Natural killer cell treated with Interleukin-12 subunit alpha and Interleukin-12 subunit beta and Interleukin-15 and Interleukin-18, amount 100 ng/mL, for 72 hours (primary cell): ENCODE data around the gene KERA. TPM values are rescaled to one million over a fixed set of nuclear protein-coding genes. Genes with fewer than 3 reads are reported as not detected.

Experiments
- ATAC-seq, 2 donors: fragments of 150-1000 bp; cut with Tn5 transposase in 1 of 2; sonication (Bioruptor Pico), chemical (Tn5 transposase) in 1 of 2; 2 replicates each; pipeline ENCODE4 v1.10.0; 2021
- DNase-seq: peaks from one replicate; pipeline ENCODE4 v3.0.0; 2022; ENCODE audit warnings: low spot score
- H3K27ac Mint-ChIP-seq, 2 donors: 1 replicate in 1 of 2; 2 replicates in 1 of 2; pipeline ENCODE4 v1.8.0; 2022; ENCODE audit warnings: mixed read lengths in 2 of 2, mild to moderate bottlenecking in 1 of 2, moderate library complexity in 1 of 2
- H3K27me3 Mint-ChIP-seq, 2 donors: 1 replicate in 1 of 2; 2 replicates in 1 of 2; pipeline ENCODE4 v1.8.0; 2022; ENCODE audit warnings: mixed read lengths in 2 of 2
- H3K36me3 Mint-ChIP-seq: one replicate; pipeline ENCODE4 v1.8.0; 2022; ENCODE audit warnings: mixed read lengths
- H3K4me1 Mint-ChIP-seq, 2 donors: 1 replicate in 1 of 2; 2 replicates in 1 of 2; pipeline ENCODE4 v1.8.0; 2022; ENCODE audit warnings: low read depth in 2 of 2, mixed read lengths in 2 of 2, mild to moderate bottlenecking in 1 of 2
- H3K4me3 Mint-ChIP-seq: one replicate; pipeline ENCODE4 v1.8.0; 2022; ENCODE audit warnings: mixed read lengths
- H3K9me3 Mint-ChIP-seq: 2 replicates; pipeline ENCODE4 v1.8.0; 2022; ENCODE audit warnings: mixed read lengths
- total RNA-seq, 2 donors: library from RNA; stranded (reverse); gene quantifications; one replicate each; pipeline ENCODE4 v1.2.3, GENCODE V29; 2022

KERA gene
- total RNA-seq, 2 donors from 2014 or later, result not detected

DNA sequence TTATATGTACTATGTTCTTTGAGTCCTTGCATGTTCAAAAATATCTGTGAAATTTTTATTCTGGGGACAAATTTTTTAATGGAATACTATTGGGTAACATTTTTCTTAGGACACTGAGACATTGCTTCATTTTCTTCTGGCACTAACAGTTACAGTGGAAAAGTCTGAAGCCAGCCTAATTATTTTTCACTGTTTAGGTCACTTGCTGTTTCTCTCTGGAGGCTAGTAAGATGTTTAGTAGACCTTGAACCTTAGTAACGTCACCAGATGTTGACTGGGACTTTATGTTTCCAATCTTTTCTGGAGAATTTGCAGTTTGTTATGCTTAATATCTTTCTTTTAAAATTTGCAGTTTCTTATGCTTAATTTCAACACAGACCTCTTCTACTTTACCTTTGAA lies 40.8 kb downstream of the KERA start:
- H3K27me3 Mint-ChIP-seq, result no peaks in the 10 kb centered on the region

DNA sequence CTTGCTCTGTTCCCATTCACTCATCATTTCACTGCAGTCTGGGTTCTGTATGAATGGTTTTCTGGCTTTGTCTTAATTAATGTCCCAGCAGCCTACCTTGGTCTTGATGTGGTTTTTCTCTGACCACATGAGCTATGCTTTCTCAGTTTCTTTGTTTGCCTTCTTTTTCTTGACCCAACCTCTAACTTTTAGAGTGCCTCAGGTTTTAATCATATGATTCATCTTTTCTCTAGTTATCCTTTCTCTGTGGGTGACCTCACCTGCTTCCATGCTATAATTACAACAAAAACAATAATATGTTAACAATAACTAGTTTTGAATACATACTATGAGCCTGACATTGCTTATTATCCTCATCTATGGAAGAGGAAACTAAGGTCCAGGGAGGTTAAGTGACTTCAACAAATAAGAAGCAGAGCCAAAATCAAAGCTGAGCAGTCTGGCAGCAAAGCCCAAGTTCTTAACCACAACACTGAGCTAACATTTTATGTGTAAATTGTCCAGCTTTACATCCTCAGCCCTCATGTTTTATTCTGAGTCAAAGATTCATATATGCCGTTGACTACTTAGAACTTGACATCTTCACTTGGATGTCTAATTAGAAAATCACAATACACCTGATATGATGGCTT lies 48.4 kb downstream of the KERA start:
- H3K27ac Mint-ChIP-seq, result no peak overlapping the region
- ATAC-seq (no peak), DNase-seq (no peak)
- no peak overlapping the region for H3K4me3 Mint-ChIP-seq
- no peaks in the 10 kb centered on the region for H3K36me3 Mint-ChIP-seq
- H3K4me1 Mint-ChIP-seq, result peaks cover 30 to 31% of the 10 kb centered on the region in 2 donors
- peaks cover 0 to 3% of the 10 kb centered on the region in 2 donors for H3K27me3 Mint-ChIP-seq
- H3K9me3 Mint-ChIP-seq, result peaks cover 10% of the 10 kb centered on the region

More for the DNA sequence above, 40.8 kb downstream of the KERA start:
- no peak for ATAC-seq
- H3K4me3 Mint-ChIP-seq, result no peak overlapping the region
- no peak for DNase-seq
- no peaks in the 10 kb centered on the region for H3K4me1 Mint-ChIP-seq
- no peak overlapping the region for H3K27ac Mint-ChIP-seq
- H3K9me3 Mint-ChIP-seq, result no peaks in the 10 kb centered on the region
- no peaks in the 10 kb centered on the region for H3K36me3 Mint-ChIP-seq

DNA sequence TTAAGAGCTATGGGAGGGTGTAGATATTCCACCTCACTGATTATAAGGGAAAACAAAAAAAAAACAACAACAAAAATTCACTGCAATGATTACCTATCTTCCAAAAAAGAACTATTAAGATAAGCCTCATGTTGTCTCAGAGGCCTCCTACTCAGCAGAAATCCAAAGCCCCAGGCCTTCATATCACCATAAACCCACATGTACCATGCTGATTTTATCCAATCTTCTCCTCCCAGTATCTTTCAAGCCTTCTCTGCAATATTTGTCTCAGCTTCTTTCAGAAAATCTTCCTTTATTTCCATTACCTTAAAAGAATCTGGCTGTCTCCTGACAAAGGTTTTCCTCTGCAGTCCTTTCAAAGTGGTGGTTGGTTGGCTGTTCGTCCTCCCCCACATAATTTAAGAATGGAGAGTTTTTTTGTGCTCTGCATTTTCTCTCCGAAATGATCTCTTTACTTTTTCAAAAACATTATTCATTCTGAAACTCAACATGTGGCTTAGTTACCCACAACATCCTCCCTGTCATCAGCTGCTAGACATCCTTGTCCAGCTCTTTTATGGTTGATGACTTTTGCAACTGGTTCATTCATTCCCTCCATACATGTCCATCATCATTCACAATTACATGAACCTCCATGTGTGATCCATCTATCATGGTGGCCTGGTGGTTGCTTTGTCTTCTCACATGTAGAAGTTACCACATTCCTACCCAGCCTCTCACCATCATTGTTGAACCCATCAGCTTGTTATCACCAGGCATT lies 50.1 kb downstream of the KERA start:
- ATAC-seq (peak; percentile 82 to 83), DNase-seq (no peak)
- H3K4me3 Mint-ChIP-seq, result peak overlapping the region; percentile 36
- no peaks in the 10 kb centered on the region for H3K36me3 Mint-ChIP-seq
- peak overlapping the region in 1 of 2 donors; percentile 15 for H3K27ac Mint-ChIP-seq
- peaks cover 10% of the 10 kb centered on the region for H3K9me3 Mint-ChIP-seq
- peaks cover 30 to 31% of the 10 kb centered on the region in 2 donors for H3K4me1 Mint-ChIP-seq
- peaks cover 0 to 3% of the 10 kb centered on the region in 2 donors for H3K27me3 Mint-ChIP-seq

DNA sequence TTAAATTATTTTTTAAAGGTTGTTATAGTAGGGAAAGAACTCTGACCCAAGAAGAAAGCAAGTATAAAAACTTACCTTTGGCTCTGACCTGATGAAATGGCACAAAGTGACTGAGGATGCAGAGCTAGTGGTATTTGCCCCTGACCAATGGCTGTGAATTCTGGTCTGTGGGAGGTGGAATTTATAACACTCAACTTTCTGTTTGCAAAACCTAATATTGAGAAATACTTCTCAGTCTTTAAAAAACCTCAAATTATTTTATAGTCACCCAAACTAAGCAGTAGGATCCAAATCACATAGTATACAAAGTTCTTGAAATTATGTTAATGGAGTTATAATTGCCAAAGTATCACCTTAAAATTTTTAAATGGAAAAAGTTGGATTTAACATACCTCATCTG lies 53.0 kb downstream of the KERA start, which contains the start of gene EPYC:
Gene EPYC (minus strand): TSS at position 101 of the 400 bp plus-strand sequence. CDS start 2,407 bp downstream, outside the sequence.
- H3K27me3 Mint-ChIP-seq, result peaks cover 3 to 6% of the 10 kb centered on the region in 2 donors
- H3K36me3 Mint-ChIP-seq, result no peaks in the 10 kb centered on the region
- no peak within 1 kb of the TSS for H3K4me3 Mint-ChIP-seq
- H3K4me1 Mint-ChIP-seq, result peaks cover 16 to 18% of the 10 kb centered on the region in 2 donors
- DNase-seq (no peak), ATAC-seq (no peak)
- peaks cover 4% of the 10 kb centered on the region for H3K9me3 Mint-ChIP-seq
- no peak within 1 kb of the TSS for H3K27ac Mint-ChIP-seq

DNA sequence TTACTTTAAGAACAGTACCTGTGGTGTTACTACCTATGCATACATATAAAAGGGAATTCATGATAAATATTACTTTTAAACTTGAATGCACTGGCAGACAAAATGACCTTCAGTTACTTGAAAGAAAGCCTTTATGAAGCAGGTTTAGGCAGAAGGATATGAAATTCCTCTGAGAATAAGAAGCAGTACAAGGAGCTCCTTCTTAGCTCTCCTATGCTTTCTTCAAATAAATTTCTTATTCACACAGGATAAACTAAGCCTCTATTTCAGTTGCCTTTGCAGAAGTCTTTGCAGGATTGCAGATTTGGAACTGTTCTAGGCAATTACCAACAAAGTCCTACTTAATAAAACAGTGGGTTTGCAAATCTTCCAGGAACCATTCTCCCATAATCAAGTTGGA lies 54.1 kb downstream of the KERA start:
- no peaks in the 10 kb centered on the region for H3K36me3 Mint-ChIP-seq
- peaks cover 3 to 6% of the 10 kb centered on the region in 2 donors for H3K27me3 Mint-ChIP-seq
- DNase-seq (no peak), ATAC-seq (no peak)
- H3K9me3 Mint-ChIP-seq, result peaks cover 4% of the 10 kb centered on the region
- H3K4me3 Mint-ChIP-seq, result no peak overlapping the region
- H3K27ac Mint-ChIP-seq, result no peak overlapping the region
- peaks cover 13 to 16% of the 10 kb centered on the region in 2 donors for H3K4me1 Mint-ChIP-seq

DNA sequence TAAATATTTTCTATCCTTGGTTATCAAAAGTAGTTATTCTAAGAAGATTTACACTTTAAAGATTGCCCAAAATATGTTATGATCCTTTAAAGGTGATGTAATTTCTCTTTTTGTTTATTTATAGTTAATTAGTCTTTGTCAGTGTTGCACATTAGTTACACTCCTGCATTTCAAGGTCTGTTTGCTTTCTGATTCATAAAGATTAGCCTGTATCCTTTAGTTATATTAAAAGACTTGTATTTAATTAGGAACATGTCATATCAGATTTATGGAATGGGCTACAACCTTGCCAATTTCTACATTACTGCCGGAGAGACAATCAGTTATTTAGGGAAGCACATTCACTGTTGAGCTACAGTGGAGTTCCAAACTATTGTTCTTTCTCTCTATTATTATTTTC lies 56.5 kb downstream of the KERA start:
- no peaks in the 10 kb centered on the region for H3K4me1 Mint-ChIP-seq
- DNase-seq (no peak), ATAC-seq (no peak)
- H3K36me3 Mint-ChIP-seq, result no peaks in the 10 kb centered on the region
- peaks cover 0 to 6% of the 10 kb centered on the region in 2 donors for H3K27me3 Mint-ChIP-seq
- no peak overlapping the region for H3K4me3 Mint-ChIP-seq
- H3K27ac Mint-ChIP-seq, result no peak overlapping the region
- no peaks in the 10 kb centered on the region for H3K9me3 Mint-ChIP-seq

Other genes with a start within 250 kb of the KERA start
- gene CCER1, start 102.8 kb downstream of the KERA start, total RNA-seq, result not detected
- gene EPYC, start 53.1 kb downstream of the KERA start, total RNA-seq, result not detected
- gene LUM, start 53.5 kb upstream of the KERA start, total RNA-seq, result not detected
- gene DCN, start 124.8 kb upstream of the KERA start, total RNA-seq, result not detected